Stimulated activated CD8-positive, alpha-beta memory T cell treated with anti-CD3 and anti-CD28 coated beads, Interleukin-2, amount 100 ng/mL, for 1 hour (primary cell): ENCODE measurements around the gene NEK10.
"Not testable (repeated sequence)": the region's sequence is repeated elsewhere in the genome, so short reads cannot be mapped to it uniquely, and the experiment has no call there.

Source experiments
- DNase-seq, 2 donors: peaks; one replicate each; pipeline ENCODE4 v3.0.0-alpha.2; 2020; ENCODE audit warnings: low read depth in 2 of 2

NEK10 gene

DNA sequence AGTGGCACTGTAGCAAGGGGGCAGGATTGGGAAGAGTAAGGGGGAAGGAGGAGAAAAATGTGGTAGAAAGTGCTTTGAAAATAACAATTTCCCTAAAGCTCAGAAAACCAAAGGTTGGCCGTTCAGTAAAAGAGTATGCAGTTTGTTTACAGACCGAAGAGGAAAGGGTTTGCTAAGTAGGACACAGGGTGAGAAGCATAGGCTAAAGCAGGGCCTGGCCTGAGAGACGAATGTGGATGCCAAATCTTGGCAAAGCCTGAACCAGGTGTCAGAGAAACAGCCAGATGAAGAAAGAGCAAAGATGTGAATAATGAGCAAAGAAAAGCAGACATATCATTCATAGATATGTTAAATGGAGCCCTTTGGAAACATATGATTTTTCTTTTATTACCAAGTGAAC lies 17.1 kb downstream of the NEK10 start:
- DNase-seq, result no peak

DNA sequence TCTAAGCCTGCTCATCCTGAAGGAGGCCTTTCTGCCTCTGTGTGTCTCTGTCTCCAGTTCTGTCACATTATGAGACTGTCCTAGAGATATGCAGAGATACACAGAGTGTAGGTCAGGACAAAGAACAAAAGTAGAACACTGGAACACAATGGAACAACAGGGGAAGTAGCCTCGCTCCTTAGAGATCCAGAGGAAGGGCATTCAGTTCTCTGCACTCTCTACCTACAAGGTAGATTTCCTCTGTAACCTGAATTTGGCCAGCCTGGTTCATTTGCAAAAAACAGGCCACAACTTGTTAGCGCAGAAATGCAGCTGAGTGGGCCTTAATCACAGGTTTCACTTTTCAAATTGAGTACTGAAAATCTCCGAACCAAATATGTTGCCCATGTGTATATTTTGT lies 19.4 kb downstream of the NEK10 start:
- no peak for DNase-seq

DNA sequence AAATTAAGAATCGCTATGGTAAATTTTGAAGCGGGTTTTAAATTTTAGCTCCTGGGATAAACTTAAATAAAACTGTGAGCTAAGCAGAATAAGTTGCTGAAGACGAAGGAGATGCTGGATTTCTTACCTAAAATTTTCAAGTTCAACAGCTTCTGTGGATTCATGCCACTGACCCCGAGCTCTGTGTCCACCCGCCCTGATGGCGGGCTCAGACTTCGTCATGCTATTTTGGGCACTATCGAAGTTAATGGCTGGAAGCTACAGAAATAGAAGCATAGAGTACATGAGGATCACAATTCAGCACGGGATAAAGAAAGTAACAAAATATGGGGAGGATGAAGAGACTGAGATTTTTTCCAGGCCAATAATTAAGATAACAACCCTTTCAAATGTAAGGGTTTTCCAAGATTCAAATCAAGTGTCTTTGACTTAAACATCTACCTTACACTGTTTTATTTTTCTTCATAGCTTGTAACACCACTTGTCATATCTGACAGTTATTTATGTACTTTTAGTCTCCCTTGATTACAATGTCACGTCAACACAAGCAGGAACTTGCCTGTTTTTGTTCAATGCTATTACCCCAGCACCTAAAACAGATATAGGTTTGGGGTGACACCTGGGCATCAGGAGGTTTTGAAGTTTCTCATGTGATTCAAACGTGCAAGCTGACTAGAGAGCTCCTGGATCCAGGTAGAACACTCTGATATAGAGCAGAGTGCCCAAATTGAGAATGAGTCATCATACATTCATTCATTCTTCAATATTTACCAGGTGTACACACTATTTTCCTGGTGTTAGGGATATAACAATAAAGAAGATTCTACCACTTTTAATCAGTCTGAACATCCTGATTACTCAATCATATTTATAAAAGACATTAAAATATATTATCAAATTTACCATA lies 23.0 kb downstream of the NEK10 start:
- DNase-seq, result no peak

- no peak for DNase-seq
These were observed 23.7 kb downstream of the NEK10 start for GRCh38 chr3:27345493-27345892.

- no peak for DNase-seq
These were observed 24.1 kb downstream of the NEK10 start for GRCh38 chr3:27345045-27345444.

DNA sequence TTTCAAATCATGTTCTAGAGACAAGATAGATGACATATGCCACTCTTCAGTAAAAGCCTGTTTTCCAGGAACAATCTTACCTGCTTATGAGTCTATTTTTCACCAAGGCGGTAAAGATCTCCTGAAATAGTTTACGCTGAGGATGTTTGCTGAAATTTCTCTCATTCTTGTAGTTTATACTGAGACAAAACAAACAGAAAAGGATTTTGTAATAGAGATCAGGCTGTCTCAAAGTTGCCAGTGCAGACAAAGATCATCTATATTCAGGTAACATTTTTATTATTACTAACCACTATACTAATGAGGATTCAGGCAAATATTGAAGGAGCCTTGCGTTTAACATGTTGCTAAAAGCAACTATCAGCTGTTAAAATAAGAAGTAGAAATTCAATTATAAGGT lies 25.0 kb downstream of the NEK10 start:
- DNase-seq, result no peak

GRCh38 chr3:27342267-27342666 lies 26.9 kb downstream of the NEK10 start:
- no peak for DNase-seq

- no peak for DNase-seq
These were observed 28.6 kb downstream of the NEK10 start for GRCh38 chr3:27340534-27340933.

- no peak for DNase-seq
These were observed 33.6 kb downstream of the NEK10 start for GRCh38 chr3:27335571-27335970.

- DNase-seq, result no peak
These were observed 35.3 kb downstream of the NEK10 start for GRCh38 chr3:27333843-27334242.

GRCh38 chr3:27328982-27329762 lies 40.0 kb downstream of the NEK10 start:
- not testable (repeated sequence) for DNase-seq

- no peak for DNase-seq
These were observed 42.3 kb downstream of the NEK10 start for GRCh38 chr3:27326629-27327545.

DNA sequence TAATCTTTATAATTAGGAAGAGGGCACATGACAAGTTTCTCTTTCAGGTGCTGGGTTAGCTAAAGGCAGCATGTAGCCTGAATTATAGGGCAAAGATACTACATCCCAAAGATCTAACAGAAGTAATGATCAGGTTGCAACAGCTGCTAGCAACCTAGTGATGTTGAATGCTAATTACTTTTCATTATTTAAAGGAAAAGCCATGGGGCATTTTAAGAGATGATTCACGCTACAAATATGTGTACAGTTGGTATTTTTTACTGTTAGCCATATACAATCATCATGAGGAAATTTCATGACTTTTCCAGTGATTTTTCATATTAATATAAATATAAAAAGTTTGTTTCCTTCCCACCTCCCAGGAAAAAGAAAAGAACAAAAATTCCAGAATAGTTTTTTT lies 43.0 kb downstream of the NEK10 start:
- DNase-seq, result no peak

DNA sequence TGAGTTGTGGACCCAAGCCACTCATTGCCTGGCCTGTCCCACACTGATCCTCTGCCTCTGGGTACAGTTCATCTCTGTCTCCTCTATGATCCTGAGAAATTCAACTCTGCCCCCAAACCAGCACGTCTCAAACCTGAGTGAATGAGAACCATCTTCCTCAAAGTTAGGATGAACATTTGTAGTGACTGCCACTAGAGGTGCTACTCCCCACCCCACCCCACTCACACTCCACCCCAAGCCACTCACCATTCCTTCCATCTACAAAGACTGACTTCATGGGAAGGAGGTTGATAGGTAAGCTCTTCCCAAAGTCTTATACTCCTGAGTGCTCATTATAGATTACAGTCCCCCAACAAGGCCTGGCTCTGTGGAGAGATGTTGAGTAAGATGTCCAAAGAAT lies 43.8 kb downstream of the NEK10 start:
- DNase-seq, result no peak

DNA sequence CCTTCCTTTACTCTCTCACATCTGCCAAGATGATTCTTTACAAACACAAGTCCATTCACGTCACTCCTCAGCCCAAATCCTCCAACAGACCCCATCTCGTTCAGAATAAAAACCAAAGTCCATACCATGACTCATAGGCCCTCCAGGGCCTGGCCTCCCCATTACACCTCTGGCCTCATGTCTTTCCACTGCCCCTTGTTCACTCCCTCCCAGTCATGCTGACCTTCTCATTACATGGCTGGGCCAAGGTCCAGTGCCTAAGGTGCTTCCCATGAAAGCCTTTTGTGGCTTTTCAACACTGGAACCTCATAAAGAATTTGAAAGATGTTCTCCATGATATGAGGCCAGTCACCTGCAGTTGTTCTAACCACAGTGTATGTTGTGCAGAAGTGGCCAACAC lies 44.5 kb downstream of the NEK10 start:
- DNase-seq, result no peak

GRCh38 chr3:27323087-27323570 lies 46.1 kb downstream of the NEK10 start:
- DNase-seq, result no peak

DNA sequence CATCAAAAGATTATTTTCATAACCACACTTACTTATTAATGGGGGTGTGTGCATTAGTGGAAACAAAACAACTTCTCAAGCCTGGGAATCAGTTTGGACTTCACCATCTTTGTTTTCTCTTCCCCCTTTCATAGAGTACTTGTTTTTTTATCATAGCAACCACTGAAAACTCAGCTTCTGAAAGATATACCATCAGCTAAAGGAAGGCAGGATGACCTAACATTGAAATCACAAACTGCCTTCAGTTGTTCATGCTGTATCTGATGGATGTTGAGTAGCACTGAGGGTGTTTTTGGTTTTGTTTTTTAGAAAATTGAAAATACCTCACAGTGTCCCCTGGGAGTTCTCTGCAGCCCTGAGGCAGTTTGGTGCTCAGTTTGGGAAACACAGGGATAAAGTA lies 46.5 kb downstream of the NEK10 start:
- no peak for DNase-seq

DNA sequence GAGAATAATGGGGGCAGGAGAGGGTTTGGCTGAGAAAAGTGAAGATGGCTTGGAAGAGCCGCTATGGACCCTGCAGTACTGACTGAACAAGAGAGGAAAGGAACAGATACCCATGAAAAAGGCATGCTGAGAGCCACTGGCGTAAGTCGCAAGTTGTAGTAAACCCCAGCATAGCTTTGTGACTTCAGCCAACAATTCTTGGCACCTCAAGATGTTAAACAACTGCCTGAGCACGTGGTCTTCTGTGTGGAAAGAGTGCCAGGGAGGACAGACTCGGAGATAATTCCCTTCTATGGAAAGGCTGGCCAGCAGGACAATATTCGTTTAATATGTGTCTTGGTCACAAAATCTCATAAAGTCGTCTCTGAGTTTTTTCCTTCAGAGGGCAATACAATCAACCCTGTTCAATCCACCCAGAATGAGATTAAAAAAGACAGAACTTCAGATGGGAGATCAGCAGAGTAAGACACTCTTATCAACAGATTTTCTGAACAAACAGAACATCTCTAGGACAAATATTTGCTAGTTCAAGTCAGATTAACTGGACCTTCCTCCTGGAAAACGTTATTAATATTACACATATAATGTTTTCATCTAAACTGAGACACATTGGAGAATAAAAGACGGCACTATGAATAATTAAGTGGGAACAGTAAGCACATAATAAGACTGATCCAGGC lies 49.2 kb downstream of the NEK10 start:
- DNase-seq, result no peak

DNA sequence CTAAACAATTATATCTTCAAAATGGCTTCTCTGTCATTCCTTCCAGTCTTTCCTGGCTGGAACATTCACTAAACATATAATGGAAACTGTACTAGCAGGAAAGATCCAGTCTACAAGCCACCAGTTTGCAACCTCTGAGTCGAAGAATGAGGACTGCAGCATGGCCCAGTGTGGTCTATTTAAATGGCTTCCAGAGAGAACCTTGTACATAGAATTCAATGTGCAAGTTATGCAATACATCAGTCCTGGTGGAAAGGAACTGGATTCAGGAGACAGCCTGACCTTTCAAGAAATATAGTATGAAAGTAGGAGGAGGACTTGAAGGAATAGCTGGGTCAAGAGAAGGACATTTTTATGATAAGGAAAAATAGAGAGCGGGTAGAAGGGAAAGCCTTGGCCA lies 49.9 kb downstream of the NEK10 start:
- DNase-seq, result no peak

DNA sequence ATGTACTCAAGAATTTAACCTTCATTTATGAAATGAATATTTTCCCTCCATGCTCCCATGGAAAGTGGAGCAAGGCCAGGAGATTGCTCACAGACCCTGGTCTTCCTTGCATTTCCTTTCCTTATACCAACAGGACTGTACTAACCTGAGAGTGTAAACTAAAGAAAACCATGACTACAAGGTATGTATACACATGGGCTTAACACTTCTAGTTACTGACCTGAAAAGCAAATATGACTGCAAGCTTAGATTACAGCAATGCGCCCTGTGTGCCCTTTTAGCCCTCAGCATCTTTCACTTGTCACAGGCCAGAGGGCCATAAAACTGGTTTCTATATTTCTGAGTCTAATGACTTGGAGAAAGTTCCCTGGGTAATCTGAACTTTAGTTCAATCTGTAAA lies 52.1 kb downstream of the NEK10 start:
- no peak for DNase-seq

GRCh38 chr3:27315003-27315402 lies 54.2 kb downstream of the NEK10 start:
- DNase-seq, result no peak
